Stimulated activated CD8-positive, alpha-beta memory T cell treated with anti-CD3 and anti-CD28 coated beads, Interleukin-7, amount 100 ng/mL, for 24 hours (primary cell): ENCODE measurements around the gene PHF21B.

Source experiments
- DNase-seq: peaks from one replicate; pipeline ENCODE4 v3.0.0-alpha.2; 2020; ENCODE audit warnings: low read depth

The PHF21B gene

DNA sequence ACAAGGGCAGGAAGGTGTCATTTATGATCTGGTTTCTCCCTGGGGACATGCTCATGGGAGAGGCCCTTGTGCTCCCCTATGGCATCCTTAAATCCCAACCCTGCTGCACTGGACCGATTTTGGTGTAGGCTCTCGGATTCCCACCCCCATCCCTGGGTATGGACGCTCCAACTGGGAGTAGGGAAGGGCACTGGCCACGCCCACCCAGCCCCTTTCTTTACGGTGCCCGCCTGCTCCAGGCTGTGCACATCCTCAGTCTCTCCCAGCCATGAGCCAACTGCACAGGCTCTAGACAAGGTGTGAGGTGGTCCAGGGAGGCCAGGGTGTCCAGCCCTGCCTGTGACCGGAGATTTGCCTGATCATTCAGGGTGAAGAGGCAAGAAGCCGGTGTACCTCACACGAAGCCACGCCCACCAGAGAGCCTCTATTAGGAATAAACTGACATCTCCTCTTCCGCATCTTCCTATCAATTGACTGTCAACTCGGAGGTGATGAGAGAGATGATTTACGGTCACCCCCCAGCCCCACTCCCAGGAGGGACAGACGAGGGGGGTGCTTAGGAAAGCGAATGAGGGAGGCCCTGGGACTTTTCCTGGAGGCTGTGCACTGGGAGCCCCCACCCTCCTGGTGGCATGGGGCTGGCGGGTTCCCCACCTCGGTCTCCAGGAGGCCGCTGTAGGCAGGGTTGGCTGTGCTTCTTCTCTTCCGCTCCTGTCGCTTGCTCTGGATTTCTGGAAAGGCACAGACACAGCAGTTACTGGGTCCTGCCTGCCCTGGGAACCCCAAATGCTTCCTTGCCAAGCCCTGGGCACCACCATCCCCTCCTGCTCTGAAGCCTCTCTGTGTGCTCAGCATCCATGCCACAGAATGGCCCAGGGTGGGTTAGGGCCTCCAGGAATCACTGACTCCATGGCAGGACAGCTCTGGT is 116.7 kb downstream of the PHF21B start:
- DNase-seq = no peak

DNA sequence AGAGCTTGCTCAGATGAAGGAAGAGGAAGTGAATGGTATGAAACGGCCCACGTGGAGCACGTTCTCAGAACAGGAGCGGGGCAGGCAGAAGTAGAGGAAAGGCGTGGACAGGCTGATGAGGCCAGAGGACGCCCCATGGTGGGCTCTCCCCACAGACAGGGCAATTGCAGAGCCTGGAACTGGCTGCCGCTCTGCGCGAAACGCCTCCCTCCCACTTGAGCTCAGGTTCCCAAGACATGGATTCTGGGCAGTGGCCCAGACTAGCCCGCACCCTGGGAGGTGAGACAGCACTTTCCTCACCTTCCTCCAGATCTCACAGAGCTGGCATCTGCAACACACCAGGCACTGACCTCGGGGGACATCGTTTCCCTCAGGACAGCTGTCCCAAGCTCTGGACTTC is 117.6 kb downstream of the PHF21B start:
- no peak for DNase-seq

DNA sequence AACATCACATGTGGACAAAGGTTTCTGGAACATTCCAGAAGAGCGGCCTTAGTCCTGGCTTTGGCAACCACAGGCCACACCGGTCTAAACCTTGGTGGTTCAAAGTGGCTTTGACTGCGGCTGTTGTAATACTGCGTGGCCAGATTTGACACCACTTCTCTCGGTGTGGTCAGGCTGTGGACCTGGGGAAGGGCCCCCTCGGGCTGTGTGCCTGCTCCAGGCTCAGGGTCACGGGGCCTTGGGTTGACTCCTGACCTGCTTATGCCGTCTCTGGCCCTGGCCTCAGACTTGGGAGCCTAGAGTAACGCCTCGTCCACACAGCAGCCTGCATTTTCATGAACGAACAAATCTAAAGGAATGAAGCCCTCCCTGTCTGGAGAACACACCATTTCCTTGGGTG is 118.0 kb downstream of the PHF21B start:
- no peak for DNase-seq

DNA sequence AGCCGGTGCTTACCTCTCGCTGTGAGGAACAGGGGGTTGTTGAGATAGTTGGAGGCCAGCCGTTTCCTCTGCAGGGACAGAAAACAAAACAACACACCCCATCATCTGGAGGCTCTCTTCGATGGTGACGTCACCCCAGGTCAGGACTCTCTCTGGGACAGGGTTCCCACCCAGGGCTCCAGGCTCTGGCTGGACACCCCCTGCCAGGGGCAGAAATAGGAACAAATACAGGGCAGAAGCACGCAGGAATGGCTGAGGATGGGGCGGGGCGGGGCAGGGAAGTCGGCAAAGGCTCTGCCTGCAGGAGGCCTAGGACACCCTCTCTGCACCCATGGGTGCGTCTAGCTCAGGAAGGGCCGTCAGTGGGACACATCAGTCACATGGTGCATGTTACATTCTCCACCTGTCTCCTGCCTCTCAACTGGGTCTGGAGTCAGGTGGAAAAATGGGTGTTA is 118.5 kb downstream of the PHF21B start:
- no peak for DNase-seq

DNA sequence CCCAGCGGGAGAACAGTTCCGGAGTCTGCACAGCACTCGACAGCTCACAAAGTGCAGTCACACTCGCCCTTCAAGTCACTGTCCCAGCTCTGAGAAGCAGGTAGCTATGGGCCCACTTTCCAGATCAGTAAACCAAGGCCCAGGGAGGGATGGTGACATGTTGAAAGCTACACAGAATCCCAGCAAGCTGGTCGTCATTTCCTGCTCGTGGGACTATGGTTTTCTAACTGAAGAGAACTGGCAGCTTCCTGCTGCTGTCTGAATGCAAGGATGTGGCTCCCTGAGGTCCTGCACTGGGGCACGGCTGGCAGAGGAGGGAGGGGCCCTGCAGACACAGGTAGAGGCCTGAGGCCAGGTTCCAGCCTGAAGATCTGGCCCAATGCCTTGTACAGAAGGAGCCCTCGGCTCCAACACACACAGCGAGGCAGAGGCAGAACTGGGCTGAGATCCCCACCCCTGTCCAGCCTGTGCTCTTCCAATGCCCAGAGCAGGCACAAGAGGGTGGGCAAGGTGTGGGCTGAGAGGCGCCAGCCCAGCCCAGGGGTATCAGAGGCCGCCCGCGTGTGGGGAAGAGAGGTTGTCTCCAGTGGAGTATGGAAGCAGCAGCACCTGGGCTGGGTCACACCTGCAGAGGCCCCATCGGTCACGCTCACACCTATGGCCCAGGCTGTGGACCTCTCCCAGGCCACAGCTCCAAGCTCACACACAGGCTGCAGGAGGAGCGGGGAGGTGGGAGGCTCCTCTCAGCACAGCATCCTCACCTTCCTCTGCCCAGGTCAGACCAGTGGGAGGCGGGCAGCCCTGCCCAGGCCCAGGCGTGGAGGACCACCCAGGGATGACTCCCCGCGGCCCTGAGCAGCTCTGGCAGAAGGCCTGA is 119.2 kb downstream of the PHF21B start:
- no peak for DNase-seq

DNA sequence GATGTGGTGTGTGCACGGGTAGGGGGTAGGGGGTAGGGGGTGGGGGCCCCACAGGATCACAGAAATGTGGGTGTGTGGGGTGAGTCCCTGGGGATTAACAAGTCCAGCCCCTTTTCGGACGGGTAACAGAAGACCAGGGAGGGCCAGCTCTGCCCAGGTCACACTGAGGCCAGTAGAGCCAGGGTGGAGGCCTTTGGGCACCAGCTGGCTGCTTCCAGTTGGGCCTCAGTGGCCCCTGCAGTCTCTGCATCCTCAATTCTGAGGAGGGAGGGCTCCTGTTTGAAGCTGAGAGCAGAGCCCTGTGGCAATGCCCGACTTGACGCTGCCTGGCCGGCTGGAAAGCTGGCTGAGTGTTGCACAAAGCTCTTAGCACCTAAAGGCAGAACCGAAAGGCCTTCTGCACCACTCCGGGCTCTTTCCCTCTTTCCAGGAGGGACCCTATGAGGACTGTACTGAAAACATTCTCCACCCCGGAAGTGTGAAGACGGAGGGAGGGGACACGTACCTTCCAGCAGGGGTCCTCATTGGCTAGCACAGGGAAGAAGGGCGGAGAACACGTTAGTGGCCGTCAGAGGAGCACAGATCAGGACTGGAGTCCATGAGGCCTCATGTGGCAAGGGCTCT is 120.4 kb downstream of the PHF21B start:
- no peak for DNase-seq

DNA sequence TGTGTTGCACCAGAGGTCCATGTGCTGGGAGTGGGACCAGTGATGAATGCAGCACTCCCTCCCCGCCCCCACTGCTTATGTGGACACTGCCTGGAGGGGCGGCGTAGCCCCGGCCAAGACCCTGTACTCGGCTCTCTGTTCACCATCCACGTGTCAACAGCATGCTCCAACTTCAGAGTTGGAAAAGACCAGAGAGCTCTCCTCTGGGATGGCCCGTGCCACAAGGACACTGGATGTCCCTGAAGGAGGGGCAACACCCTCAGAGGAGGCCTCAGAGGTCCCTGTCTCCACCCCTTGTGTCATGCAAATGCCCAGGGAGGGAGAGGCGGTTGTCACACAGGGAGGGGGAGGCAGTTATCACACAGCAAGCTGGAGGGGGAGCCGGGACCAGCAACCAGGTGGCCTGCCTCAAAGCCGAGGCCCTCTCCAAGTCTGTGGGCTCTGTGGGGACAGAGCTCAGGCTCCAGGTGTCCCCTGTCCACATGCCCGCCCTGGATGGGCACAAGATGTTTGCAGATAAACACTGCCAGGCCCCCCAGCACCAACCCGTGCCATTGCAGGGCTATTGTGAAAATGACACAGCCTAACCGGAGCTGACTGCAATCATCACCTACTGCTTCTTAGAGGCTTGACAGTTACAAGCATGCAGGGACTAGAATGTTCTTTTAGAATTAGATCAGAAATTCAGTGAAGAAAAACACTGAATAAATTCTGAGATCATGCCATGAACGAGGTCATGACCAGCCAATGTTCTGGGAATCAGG is 121.1 kb downstream of the PHF21B start:
- no peak for DNase-seq

DNA sequence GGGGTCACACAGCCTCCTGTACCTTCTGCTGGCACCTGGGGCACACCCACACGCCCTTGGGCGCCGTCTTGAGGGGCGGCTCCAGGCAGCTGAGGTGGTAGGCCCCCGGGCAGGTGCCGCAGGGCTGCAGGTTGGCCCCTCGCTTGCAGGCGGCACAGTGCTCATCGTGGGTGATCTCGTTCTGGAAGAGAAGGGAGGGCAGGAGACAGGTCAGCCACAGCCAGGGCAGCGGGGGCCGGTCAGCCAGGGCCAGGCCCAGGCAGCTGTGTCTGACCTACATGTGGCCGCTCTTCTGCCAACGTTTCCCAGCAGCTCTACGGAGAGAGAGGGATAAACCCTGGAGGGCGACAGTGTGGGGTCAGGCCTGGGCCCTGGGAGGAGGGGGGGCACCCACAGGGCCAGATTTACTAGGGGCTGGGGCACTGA is 121.9 kb downstream of the PHF21B start:
- no peak for DNase-seq

DNA sequence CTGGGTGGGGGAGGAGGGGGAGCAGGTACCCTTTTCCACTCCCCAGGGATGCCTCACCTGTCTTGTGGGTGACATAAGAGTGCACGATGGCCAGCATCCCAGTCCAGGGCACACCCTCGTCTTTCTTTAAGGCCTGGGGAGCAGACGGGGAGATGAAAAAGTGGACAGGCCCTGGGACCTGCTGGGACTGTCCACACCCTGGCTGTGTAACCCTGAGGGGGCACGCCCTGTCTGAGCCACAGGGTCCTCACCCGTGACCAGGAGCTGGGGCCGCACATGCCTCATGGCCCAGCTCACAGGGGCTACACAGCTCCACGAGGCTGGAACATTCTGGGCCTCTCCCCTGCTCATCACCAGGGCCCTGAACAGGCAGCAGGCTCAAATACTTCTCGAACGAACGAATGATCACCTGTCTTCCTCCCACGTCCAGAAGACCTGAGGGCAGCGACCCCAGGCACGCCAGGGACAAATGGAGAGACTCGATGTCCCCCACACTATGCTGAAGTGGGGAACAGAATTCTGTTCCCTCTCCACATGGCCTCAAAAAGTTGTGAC is 123.9 kb downstream of the PHF21B start:
- DNase-seq = no peak

DNA sequence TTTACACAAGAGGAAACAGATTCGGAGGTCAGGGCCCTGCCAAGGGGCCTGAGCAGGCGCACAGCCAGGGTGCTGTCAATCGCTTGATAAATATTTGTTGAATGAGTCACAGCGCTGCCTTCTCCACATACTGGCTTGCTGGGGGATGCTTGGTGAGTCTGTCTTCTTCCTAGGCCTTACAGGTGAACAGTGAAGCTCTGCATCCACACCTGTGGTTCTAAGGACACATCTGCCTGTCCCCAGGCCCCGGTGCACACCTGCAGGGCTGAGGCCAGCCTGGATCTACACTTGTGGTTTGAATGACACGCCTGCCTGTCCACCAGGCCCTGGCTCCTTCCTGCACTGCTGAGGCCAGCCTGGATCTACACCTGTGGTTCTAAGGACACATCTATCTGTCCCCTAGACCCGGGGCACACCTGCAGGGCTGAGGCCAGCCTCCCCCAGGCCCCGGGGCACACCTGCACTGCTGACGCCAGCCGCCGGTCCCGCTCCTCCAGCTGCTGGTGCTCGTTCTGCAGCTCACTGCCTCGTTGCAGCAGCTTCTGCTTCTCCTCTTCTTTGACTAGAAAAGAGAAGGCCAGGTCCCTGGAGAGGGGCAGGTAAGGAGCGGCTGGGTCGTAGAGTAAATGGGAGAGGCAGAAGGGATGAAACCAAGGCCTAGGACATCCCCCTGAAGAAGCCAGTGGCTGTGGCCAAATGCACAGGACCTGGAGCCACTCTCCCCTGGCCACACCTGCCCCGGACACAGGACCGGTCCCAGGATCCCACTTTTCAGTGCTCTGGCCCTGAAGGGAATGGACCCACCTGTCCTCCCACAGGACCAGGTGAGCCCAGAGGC is 124.6 kb downstream of the PHF21B start:
- no peak for DNase-seq

DNA sequence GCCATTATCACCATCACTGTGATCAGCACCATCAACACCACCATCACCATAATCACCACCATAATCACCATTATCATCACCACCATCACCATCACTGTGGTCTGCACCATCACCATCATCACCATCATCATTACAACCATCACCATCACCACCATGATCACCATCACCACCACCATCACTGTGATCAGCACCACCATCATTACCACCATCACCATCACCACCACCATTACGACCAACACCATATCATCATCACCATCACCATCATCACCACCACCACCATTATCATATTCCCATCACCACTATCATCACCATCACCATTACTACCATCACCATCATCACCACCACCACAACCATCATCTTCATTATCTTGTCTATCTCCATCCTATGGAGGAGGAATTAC is 125.2 kb downstream of the PHF21B start:
- DNase-seq = no peak

DNA sequence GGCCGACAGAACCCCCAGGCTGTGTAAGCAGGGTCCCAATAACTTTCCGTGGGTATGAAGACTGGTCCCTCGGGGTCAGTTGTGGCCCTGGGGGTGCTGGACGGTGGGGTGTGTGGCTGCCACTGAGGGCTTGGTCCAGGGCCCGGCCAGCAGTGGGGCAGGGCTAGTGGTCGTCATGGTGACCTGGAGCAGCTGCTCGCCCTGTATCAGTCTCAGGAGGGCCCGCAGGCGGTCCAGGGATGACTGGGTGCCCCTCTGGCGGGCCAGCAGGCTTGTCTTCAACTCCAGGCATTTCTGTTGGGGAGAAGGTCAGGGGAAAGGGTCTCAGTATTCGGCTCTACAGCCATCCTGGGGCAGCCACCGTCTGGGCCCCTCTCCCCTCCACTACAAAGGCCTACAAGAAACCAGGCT is 126.8 kb downstream of the PHF21B start:
- no peak for DNase-seq

DNA sequence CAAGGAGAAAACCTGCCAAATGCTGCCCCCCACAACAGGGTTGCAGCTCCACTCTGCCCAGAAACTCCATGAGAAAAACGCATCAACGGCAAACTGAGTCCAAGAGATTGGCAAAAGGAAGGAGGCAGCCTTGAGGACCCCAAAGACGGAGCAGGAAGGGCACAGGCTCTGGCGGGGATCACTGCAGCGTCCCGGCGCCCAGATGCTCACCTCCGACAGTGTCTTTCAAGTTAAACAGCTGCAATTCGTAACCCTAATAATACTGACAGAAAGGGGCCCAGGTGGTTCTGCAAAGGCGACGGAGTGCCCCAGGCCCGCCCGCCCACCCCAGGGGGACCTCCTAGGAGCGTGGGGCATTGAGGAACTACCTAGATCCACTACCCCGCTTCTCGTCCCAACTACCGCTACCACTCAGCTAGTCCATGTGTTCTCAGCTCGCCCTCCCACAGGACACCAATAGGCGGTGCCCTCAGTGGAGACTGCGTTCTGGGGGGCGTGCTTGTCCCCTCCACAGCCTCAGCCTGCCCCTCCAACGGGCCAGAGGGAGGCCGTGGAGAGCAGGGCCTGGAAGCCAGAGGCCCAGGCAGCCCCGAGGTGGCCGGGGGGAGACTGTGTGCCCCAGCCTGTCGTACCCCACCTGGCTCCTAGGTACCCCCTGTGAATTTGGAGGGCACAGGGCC is 127.4 kb downstream of the PHF21B start:
- no peak for DNase-seq

DNA sequence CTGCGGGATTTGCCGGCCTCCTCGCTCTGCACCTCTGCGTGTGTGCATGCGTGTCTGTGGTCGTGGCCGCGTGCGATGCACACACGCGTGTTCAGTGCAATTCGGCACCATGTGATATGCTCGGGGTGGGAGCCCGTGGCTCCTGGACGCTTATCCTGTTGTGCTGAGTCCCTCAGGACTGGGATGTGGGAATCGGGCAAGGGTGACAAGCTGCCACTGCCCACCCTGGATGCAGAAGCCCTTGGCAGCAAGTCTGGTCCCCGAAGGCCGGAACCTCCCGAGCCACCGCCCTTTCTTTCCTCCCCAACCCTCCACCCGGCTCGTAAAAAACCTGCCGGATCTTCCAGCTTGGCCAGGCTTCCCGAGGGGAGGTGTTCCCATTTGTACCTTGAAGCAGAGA is 128.2 kb downstream of the PHF21B start:
- no peak for DNase-seq

DNA sequence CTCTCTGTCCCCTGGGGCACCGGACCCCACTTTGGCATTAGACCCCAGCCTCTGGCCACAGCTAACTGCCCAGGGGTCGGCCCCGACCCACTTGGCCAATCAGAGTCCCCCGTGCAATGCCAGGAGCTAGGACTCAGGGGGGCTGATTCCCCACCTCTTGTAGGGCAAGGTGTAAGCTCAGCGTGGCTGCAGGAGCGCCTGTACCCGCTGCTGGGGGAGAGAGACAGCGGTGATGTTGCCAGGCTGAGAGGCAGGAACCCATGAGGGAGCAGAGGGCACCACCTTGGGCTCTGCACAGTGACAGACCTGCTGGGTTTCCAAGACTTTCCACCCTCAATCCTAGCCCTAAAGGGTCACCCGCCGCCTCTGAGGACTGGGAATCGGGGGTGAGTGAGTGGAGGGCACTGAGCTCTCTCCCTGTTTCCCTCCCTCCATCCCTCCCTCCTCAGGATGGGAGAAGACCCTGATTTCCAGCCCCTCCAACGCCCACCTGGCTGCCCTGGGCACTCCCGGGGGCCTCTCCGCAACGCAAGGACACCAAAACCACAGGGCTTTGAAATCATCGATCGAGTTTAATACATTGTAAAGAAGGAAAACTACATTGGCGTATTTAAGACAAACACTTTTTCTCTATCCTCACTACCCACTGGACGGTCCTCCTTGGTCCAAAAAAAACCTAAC is 129.1 kb downstream of the PHF21B start:
- no peak for DNase-seq

DNA sequence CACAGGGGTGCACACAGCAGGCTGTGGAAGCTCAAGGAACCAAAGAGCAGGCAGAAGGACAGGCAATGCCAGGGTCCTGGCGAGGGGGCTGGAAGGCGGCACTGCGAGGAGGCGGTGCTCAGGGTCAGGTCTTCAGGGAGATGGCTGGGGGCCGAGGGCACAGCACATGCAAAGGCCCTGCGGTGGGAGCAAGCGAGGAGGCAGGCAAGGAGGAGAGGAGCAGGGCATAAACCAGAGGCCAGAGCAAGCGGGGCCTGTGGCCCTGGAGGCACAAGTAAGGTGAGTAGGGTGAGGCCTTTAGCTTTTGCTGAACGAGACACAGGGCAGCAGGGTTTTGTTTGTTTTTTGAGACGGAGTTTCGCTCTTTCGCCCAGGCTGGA is 130.5 kb downstream of the PHF21B start:
- no peak for DNase-seq

DNA sequence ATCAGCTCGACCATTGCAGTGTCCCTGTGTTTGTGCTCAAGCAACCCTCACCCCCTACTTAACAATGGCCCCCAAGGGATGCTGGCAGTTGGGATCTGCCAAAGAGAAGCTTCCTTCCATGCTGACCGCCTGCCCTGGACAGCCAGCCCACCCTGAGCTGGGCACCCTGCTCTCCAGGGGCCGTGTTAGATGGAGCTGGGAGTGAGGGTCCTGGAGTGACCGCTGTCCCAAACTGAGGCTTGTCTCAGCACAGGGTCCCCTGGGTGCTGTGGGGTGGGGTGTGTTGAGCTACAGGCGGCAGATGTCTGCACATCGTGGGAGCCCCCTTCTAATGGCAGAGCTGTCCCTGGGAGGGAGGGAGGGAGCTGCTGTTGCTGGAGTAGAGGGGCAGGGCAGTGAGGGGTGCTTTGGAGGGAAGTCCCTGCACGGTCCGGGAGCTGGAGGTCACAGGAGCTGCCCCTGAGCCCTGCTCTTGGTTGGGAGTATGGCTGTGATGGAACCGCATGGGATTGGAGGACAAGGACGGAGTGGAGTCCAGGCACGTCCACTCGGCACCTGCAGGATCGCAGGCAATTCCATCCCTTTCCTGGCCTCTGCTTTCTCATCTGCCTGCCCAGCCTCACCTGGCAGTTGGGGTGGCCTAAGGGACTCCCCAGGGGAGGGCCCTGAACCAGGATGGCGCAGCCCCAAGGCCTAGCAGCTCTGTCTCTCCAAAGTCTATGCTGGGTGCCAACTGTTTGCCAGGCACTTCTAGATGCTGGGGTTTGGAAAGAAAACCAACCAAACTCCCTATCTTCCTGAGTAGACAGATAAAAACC is 131.1 kb downstream of the PHF21B start:
- no peak for DNase-seq

DNA sequence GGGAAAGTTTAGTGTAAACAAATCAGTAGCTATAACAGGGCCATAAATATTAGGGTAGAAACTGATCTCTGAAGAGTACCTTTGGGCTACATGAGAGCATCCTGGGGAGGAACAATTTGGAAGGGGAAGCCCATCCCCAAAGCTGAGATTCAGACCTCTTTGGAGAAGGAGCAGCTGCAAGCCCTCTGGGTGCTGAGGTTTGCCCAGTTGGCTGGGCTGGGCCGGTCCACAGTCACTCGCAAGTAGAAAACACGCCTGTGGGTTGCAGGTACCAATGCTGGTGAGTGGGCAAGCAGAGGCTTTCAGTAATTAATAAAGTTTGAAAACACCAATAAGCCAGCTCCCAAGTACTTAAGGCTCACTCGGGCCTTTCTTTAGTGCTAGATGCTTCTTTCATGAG is 132.9 kb downstream of the PHF21B start:
- DNase-seq = no peak
